HepG2 (cell line): ENCODE measurements around the gene IBSP. TPM values are rescaled to one million over a fixed set of nuclear protein-coding genes. Genes with fewer than 3 reads are reported as not detected.

ENCODE experiments used
- FOXP1 ChIP-seq, 2 experiments: fragments of 450-650 bp in 1 of 2; IDR thresholded peaks; 2 replicates each; pipeline ENCODE4 v1.6.1; 2017 to 2018; ENCODE audit warnings: antibody characterized with exemption in 1 of 2
- HMG20A ChIP-seq: IDR thresholded peaks from 2 replicates; pipeline ENCODE4 v1.6.1; 2016; ENCODE audit warnings: borderline replicate concordance
- IRF2 ChIP-seq: IDR thresholded peaks from 2 replicates; pipeline ENCODE4 v1.6.1; 2018; ENCODE audit warnings: missing genetic modification reagents, missing compliant biosample characterization
- ISL2 ChIP-seq: sonication (generic); formaldehyde crosslinking; IDR thresholded peaks from 2 replicates; pipeline ENCODE4 v1.5.0; 2020; ENCODE audit warnings: missing genetic modification reagents
- MLXIP ChIP-seq: sonication (generic); formaldehyde crosslinking; IDR thresholded peaks from 2 replicates; pipeline ENCODE4 v1.9.0; 2021; ENCODE audit warnings: missing genetic modification reagents, borderline replicate concordance
- NBN ChIP-seq: fragments of 450-650 bp; conservative IDR thresholded peaks from 2 replicates; pipeline ENCODE4 v1.6.1; 2017
- NR2F6 ChIP-seq, 2 experiments: IDR thresholded peaks; 2 replicates each; pipeline ENCODE4 v1.6.1; 2016; ENCODE audit warnings: antibody characterized with exemption in 1 of 2, mild to moderate bottlenecking in 1 of 2
- YY1 ChIP-seq: IDR thresholded peaks from 2 replicates; pipeline ENCODE4 v1.6.1; 2011; ENCODE audit warnings: low read length, low read depth, moderate library complexity, mild to moderate bottlenecking; ENCODE audit not compliant: insufficient read depth, insufficient replicate concordance
- ZC3H4 ChIP-seq: sonication (generic); formaldehyde crosslinking; IDR thresholded peaks from 2 replicates; pipeline ENCODE4 v1.4.0; 2020; ENCODE audit warnings: missing genetic modification reagents, borderline replicate concordance
- ZNF577 ChIP-seq: sonication (generic); formaldehyde crosslinking; IDR thresholded peaks from 2 replicates; pipeline ENCODE4 v1.4.0; 2020; ENCODE audit warnings: mild to moderate bottlenecking, low read depth, missing genetic modification reagents, borderline replicate concordance
- ZNF607 ChIP-seq: sonication (generic); formaldehyde crosslinking; IDR thresholded peaks from 2 replicates; pipeline ENCODE4 v1.5.1; 2020; ENCODE audit warnings: missing genetic modification reagents, mild to moderate bottlenecking, borderline replicate concordance
- ZNF609 ChIP-seq: sonication (generic); formaldehyde crosslinking; IDR thresholded peaks from 2 replicates; pipeline ENCODE4 v1.4.0; 2020; ENCODE audit warnings: mild to moderate bottlenecking, missing genetic modification reagents, borderline replicate concordance
- ZNF75D ChIP-seq: sonication (generic); formaldehyde crosslinking; IDR thresholded peaks from 2 replicates; pipeline ENCODE4 v1.8.1; 2023; ENCODE audit warnings: missing genetic modification reagents, mild to moderate bottlenecking, borderline replicate concordance
- polyA plus RNA-seq, 8 experiments: library from polyadenylated mRNA; depleted of rRNA in 3 of 8; stranded (reverse) in 7 of 8; unstranded in 1 of 8; fragments of >200 nt; fragmentation: Illumina TruSeq in 4 of 8; extraction: Trizol in 4 of 8; gene quantifications; 2 replicates each; pipeline versions ENCODE4 v1.2.1 to v1.2.3, GENCODE V29; 2011 to 2016; ENCODE audit warnings: low read depth in 4 of 8, missing spikeins in 1 of 8, mixed read lengths in 1 of 8; ENCODE audit not compliant: insufficient read depth in 1 of 8
- total RNA-seq, 5 experiments: library from RNA; depleted of rRNA; stranded (reverse); fragments of >200 nt; fragmentation: Illumina TruSeq; extraction: Trizol; gene quantifications; 2 replicates each; pipeline ENCODE4 v1.2.3, GENCODE V29; 2016; ENCODE audit warnings: low read depth in 1 of 5
- TF ChIP-seq, protein P1 (sequence below): sonication (generic); formaldehyde crosslinking; IDR thresholded peaks from 2 replicates; pipeline ENCODE4 v1.4.0; 2020; ENCODE audit warnings: missing genetic modification reagents, mild to moderate bottlenecking, borderline replicate concordance
- TF ChIP-seq, protein P2 (sequence below): sonication (generic); formaldehyde crosslinking; conservative IDR thresholded peaks from 2 replicates; pipeline ENCODE4 v1.4.0; 2020; ENCODE audit warnings: missing genetic modification reagents

IBSP gene
- total and polyA plus RNA-seq, 2 of the 13 experiments (the other 11 are each of a cell fraction or from before 2014, with no cell fraction given) = not detected

DNA sequence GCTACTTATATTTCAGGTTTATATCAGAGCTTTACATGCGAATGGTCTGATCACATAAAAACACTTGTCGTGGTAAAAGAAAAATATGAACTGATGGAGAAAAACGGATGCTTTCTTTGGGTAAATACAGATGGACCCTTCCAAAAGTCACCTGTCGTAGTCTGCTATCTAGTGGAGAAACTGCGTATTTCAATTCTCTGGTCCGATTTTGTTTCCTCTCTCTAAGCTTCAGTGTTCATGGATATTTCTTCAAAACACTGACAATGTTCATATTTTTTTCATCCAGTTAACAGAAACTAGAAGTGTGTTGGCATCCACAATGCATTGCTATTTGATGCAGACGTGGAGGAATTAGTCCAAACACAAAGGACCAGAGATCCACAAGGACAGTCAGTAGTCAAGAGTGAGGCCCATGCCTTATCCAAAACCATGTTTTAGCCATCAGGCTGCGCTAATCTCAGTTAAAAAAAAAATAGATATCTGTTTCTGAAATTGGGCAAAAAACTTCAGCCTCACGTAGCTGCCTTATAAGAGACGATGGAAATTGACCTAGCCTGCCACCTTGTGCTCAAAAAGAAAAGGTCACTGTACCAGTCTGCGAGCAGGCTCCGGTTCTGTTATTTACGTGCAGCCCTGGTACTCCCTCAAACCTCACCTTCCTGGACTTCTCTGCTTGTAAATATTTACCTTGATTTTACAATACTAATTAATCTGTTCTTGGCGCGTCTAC, 49.4 kb downstream of the IBSP start (continued):
- TF ChIP-seq NBN = no peak
- TF ChIP-seq, protein P1, sequence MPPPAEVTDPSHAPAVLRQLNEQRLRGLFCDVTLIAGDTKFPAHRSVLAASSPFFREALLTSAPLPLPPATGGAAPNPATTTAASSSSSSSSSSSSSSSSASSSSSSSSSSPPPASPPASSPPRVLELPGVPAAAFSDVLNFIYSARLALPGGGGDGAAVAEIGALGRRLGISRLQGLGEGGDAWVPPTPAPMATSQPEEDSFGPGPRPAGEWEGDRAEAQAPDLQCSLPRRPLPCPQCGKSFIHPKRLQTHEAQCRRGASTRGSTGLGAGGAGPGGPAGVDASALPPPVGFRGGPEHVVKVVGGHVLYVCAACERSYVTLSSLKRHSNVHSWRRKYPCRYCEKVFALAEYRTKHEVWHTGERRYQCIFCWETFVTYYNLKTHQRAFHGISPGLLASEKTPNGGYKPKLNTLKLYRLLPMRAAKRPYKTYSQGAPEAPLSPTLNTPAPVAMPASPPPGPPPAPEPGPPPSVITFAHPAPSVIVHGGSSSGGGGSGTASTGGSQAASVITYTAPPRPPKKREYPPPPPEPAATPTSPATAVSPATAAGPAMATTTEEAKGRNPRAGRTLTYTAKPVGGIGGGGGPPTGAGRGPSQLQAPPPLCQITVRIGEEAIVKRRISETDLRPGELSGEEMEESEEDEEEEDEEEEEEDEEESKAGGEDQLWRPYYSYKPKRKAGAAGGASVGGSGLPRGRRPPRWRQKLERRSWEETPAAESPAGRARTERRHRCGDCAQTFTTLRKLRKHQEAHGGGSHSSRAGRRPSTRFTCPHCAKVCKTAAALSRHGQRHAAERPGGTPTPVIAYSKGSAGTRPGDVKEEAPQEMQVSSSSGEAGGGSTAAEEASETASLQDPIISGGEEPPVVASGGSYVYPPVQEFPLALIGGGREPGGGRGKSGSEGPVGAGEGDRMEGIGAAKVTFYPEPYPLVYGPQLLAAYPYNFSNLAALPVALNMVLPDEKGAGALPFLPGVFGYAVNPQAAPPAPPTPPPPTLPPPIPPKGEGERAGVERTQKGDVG = no peak
- TF ChIP-seq NR2F6 (IDR thresholded peaks at IDR 0.05) = no peak
- 0 out of 2 replicates have a peak, but pooled peaks have one; percentile 10 for TF ChIP-seq NR2F6 (CRISPR knock-in tag; IDR thresholded peaks at IDR 0.05)
- 0 out of 2 replicates have a peak, but pooled peaks have one; percentile 38 for TF ChIP-seq MLXIP (CRISPR knock-in tag)
- TF ChIP-seq ZC3H4 (CRISPR knock-in tag) = no peak
- TF ChIP-seq, protein P2, sequence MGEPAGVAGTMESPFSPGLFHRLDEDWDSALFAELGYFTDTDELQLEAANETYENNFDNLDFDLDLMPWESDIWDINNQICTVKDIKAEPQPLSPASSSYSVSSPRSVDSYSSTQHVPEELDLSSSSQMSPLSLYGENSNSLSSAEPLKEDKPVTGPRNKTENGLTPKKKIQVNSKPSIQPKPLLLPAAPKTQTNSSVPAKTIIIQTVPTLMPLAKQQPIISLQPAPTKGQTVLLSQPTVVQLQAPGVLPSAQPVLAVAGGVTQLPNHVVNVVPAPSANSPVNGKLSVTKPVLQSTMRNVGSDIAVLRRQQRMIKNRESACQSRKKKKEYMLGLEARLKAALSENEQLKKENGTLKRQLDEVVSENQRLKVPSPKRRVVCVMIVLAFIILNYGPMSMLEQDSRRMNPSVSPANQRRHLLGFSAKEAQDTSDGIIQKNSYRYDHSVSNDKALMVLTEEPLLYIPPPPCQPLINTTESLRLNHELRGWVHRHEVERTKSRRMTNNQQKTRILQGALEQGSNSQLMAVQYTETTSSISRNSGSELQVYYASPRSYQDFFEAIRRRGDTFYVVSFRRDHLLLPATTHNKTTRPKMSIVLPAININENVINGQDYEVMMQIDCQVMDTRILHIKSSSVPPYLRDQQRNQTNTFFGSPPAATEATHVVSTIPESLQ = no peak
- TF ChIP-seq FOXP1 (IDR thresholded peaks at IDR 0.05) = no peak
- TF ChIP-seq FOXP1 (CRISPR knock-in tag; IDR thresholded peaks at IDR 0.05) = no peak
- TF ChIP-seq ZNF75D (CRISPR knock-in tag) = no peak
- TF ChIP-seq ZNF607 = no peak
- no peak for TF ChIP-seq IRF2 (CRISPR knock-in tag)
- TF ChIP-seq ZNF609 = no peak
- TF ChIP-seq ZNF577 = no peak
- no peak for TF ChIP-seq ISL2 (CRISPR knock-in tag)
- no peak for TF ChIP-seq HMG20A (CRISPR knock-in tag)
- TF ChIP-seq YY1 = no peak
